H1 (cell line): ENCODE results near the gene FRMD5.

Experiments used
- FOSL1 ChIP-seq: IDR thresholded peaks from 2 replicates; pipeline ENCODE4 v1.6.1; 2011; ENCODE audit warnings: mild to moderate bottlenecking, low read depth, low read length, moderate library complexity; ENCODE audit not compliant: insufficient read depth
- HDAC2 ChIP-seq, 2 experiments: fragments of 300-600 bp in 1 of 2; sonication (generic) in 1 of 2; IDR thresholded peaks; 2 replicates each; pipeline ENCODE4 v1.6.1; 2011 to 2012; ENCODE audit warnings: low read depth in 2 of 2, low read length in 2 of 2, mild to moderate bottlenecking in 2 of 2, moderate library complexity in 2 of 2, borderline replicate concordance in 1 of 2, inconsistent platforms in 1 of 2
- JUND ChIP-seq: IDR thresholded peaks from 2 replicates; pipeline ENCODE4 v1.6.1; 2011; ENCODE audit warnings: mild to moderate bottlenecking, improper control_type of control experiment, low read length
- POLR2A ChIP-seq, 2 experiments: IDR thresholded peaks; 1 replicate in 1 of 2; 2 replicates in 1 of 2; pipeline ENCODE4 v1.6.1; 2011; ENCODE audit warnings: low read depth in 2 of 2, low read length in 2 of 2, mild to moderate bottlenecking in 2 of 2; ENCODE audit errors: control extremely low read depth in 1 of 2
- POLR2AphosphoS5 ChIP-seq: IDR thresholded peaks from 2 replicates; pipeline ENCODE4 v1.6.1; 2011; ENCODE audit warnings: low read depth, low read length
- RAD21 ChIP-seq, 2 experiments: IDR thresholded peaks in 1 of 2; conservative IDR thresholded peaks in 1 of 2; 2 replicates each; pipeline ENCODE4 v1.6.1; 2011; ENCODE audit warnings: low read depth in 2 of 2, low read length in 2 of 2, improper control_type of control experiment in 1 of 2, inconsistent platforms in 1 of 2, mild to moderate bottlenecking in 1 of 2, moderate library complexity in 1 of 2
- RFX5 ChIP-seq: IDR thresholded peaks from 2 replicates; pipeline ENCODE4 v1.6.1; 2011; ENCODE audit warnings: low read depth, low read length, improper control_type of control experiment, borderline replicate concordance
- TF ChIP-seq, protein P1 (sequence below): IDR thresholded peaks from 2 replicates; pipeline ENCODE4 v1.6.1; 2012; ENCODE audit warnings: inconsistent platforms

DNA sequence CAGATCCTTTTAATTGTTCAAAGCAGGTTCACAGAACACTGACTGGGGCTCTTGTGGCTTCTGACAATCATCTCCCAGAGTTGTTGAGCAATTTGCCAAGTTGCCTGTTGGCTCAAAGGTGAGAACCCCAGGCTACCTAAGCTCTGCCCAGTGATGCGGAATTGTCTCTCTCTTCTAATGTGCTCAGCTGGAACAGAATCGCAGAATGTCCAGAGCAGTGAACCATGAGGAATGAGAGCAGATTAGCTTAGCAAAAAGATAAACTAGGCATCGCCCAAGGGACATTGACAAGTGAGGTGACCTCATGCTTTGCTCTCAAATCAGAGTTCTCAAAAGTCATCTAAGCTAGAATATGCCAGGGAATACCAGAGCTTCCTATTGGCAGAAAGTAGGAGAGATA is 220.2 kb downstream of the FRMD5 start:
- TF ChIP-seq, protein P1, sequence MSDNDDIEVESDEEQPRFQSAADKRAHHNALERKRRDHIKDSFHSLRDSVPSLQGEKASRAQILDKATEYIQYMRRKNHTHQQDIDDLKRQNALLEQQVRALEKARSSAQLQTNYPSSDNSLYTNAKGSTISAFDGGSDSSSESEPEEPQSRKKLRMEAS = no peak
- TF ChIP-seq POLR2A (IDR thresholded peaks at IDR 0.05; ENCODE audit: control extremely low read depth in 1 of 2, low read depth in 2 of 2, low read length in 2 of 2) = no peak
- TF ChIP-seq FOSL1 = no peak
- TF ChIP-seq POLR2AphosphoS5 = no peak
- no peak for TF ChIP-seq HDAC2 (IDR thresholded peaks at IDR 0.05; ENCODE audit: borderline replicate concordance in 1 of 2, low read depth in 2 of 2, low read length in 2 of 2)
- TF ChIP-seq JUND = no peak
- no peak for TF ChIP-seq RAD21 (IDR thresholded peaks at IDR 0.05 in 1 of 2, conservative IDR thresholded peaks at IDR 0.05 in 1 of 2; ENCODE audit: low read depth in 2 of 2, low read length in 2 of 2)
- no peak for TF ChIP-seq RFX5
